HepG2 (cell line): ENCODE measurements around the gene TMC8. TPM values are rescaled to one million over a fixed set of nuclear protein-coding genes. Genes with fewer than 3 reads are reported as not detected.

Experiments used
- DNMT1 ChIP-seq: sonication (generic); formaldehyde crosslinking; IDR thresholded peaks from 2 replicates; pipeline ENCODE4 v1.5.1; 2020; ENCODE audit warnings: mild to moderate bottlenecking, missing genetic modification reagents
- ELF1 ChIP-seq: sonication (generic); formaldehyde crosslinking; IDR thresholded peaks from 2 replicates; pipeline ENCODE4 v1.4.0; 2020; ENCODE audit warnings: missing genetic modification reagents
- GTF2F1 ChIP-seq: fragments of 150-350 bp; IDR thresholded peaks from 2 replicates; pipeline ENCODE4 v1.6.1; 2014; ENCODE audit warnings: low read length
- NR3C1 ChIP-seq: sonication (generic); formaldehyde crosslinking; IDR thresholded peaks from 2 replicates; pipeline ENCODE4 v1.4.0; 2020; ENCODE audit warnings: missing genetic modification reagents
- RCOR2 ChIP-seq: IDR thresholded peaks from 2 replicates; pipeline ENCODE4 v1.6.1; 2016; ENCODE audit warnings: missing biosample characterization, missing genetic modification reagents
- ZBED4 ChIP-seq: sonication (generic); formaldehyde crosslinking; IDR thresholded peaks from 2 replicates; pipeline ENCODE4 v1.4.0; 2020; ENCODE audit warnings: missing genetic modification reagents, borderline replicate concordance
- ZBTB40 ChIP-seq, 2 experiments: fragments of 450-650 bp in 1 of 2; sonication (generic) in 1 of 2; formaldehyde crosslinking in 1 of 2; IDR thresholded peaks; 2 replicates each; pipeline versions ENCODE4 v1.6.1 to v1.8.0; 2016 to 2022; ENCODE audit warnings: antibody characterized with exemption in 1 of 2, mild to moderate bottlenecking in 1 of 2, missing genetic modification reagents in 1 of 2
- ZNF326 ChIP-seq: sonication (generic); formaldehyde crosslinking; IDR thresholded peaks from 2 replicates; pipeline ENCODE4 v1.4.0; 2020; ENCODE audit warnings: missing genetic modification reagents, borderline replicate concordance
- ZNF367 ChIP-seq: sonication (generic); formaldehyde crosslinking; IDR thresholded peaks from 2 replicates; pipeline ENCODE4 v1.4.0; 2020; ENCODE audit warnings: missing genetic modification reagents, borderline replicate concordance
- ZNF460 ChIP-seq: sonication (generic); formaldehyde crosslinking; IDR thresholded peaks from 2 replicates; pipeline ENCODE4 v1.5.1; 2020; ENCODE audit warnings: missing genetic modification reagents, mild to moderate bottlenecking, borderline replicate concordance
- ZNF549 ChIP-seq: sonication (generic); formaldehyde crosslinking; IDR thresholded peaks from 2 replicates; pipeline ENCODE4 v1.5.0; 2020; ENCODE audit warnings: missing genetic modification reagents
- ZNF562 ChIP-seq: sonication (generic); formaldehyde crosslinking; IDR thresholded peaks from 2 replicates; pipeline ENCODE4 v1.8.0; 2022; ENCODE audit warnings: missing genetic modification reagents, borderline replicate concordance
- ZSCAN21 ChIP-seq: sonication (generic); formaldehyde crosslinking; IDR thresholded peaks from 2 replicates; pipeline ENCODE4 v1.8.0; 2022; ENCODE audit warnings: mild to moderate bottlenecking, missing genetic modification reagents, moderate library complexity, borderline replicate concordance
- polyA plus RNA-seq, 8 experiments: library from polyadenylated mRNA; depleted of rRNA in 3 of 8; stranded (reverse) in 7 of 8; unstranded in 1 of 8; fragments of >200 nt; fragmentation: Illumina TruSeq in 4 of 8; extraction: Trizol in 4 of 8; gene quantifications; 2 replicates each; pipeline versions ENCODE4 v1.2.1 to v1.2.3, GENCODE V29; 2011 to 2016; ENCODE audit warnings: low read depth in 4 of 8, missing spikeins in 1 of 8, mixed read lengths in 1 of 8; ENCODE audit not compliant: insufficient read depth in 1 of 8
- total RNA-seq, 5 experiments: library from RNA; depleted of rRNA; stranded (reverse); fragments of >200 nt; fragmentation: Illumina TruSeq; extraction: Trizol; gene quantifications; 2 replicates each; pipeline ENCODE4 v1.2.3, GENCODE V29; 2016; ENCODE audit warnings: low read depth in 1 of 5
- TF ChIP-seq, protein P1 (sequence below): sonication (generic); formaldehyde crosslinking; IDR thresholded peaks from 2 replicates; pipeline ENCODE4 v1.9.0; 2022; ENCODE audit warnings: low read depth, missing genetic modification reagents
- TF ChIP-seq, protein P2 (sequence below): sonication (generic); formaldehyde crosslinking; IDR thresholded peaks from 2 replicates; pipeline ENCODE4 v1.4.0; 2020; ENCODE audit warnings: mild to moderate bottlenecking, missing genetic modification reagents

The TMC8 gene
- total and polyA plus RNA-seq, 2 of the 13 experiments (the other 11 are each of a cell fraction or from before 2014, with no cell fraction given), result 0.53 to 7.8 TPM

DNA sequence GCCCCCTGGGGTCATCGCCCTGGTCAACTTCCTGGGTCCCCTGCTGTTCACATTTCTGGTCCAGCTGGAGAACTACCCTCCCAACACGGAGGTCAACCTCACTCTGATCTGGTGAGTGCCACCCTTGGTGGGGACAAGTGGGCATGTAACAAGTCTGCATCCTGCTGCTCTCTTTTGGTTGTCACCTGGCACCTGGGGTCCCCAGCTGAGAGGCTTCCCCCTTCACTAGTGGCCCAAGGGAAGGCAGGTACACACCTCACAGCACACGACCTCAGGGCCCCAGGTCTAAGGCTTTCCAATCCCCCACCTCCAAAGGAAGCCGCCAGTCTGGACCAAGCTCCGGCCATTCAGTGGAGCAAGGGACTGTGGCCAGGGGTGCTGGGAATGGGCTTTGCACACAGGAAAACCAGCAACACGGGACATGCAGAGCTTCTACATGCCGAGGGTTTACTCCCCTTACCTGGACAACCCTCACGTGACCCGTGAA lies 4.4 kb downstream of the TMC8 start (continued):
- TF ChIP-seq, protein P1, sequence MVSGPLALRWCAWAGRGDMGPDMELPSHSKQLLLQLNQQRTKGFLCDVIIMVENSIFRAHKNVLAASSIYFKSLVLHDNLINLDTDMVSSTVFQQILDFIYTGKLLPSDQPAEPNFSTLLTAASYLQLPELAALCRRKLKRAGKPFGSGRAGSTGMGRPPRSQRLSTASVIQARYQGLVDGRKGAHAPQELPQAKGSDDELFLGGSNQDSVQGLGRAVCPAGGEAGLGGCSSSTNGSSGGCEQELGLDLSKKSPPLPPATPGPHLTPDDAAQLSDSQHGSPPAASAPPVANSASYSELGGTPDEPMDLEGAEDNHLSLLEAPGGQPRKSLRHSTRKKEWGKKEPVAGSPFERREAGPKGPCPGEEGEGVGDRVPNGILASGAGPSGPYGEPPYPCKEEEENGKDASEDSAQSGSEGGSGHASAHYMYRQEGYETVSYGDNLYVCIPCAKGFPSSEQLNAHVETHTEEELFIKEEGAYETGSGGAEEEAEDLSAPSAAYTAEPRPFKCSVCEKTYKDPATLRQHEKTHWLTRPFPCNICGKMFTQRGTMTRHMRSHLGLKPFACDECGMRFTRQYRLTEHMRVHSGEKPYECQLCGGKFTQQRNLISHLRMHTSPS (CRISPR knock-in tag), result 0 out of 2 replicates have a peak, but pooled peaks have one; percentile 17
- TF ChIP-seq ELF1 (CRISPR knock-in tag) (peak; percentile 55; the same call in 1 of the 2 replicates), ZNF326 (CRISPR knock-in tag) (no peak), ZNF562 (CRISPR knock-in tag) (no peak), NR3C1 (CRISPR knock-in tag) (no peak), RCOR2 (CRISPR knock-in tag) (no peak), DNMT1 (CRISPR knock-in tag) (0 out of 2 replicates have a peak, but pooled peaks have one; percentile 20), ZNF367 (CRISPR knock-in tag) (no peak), ZBED4 (no peak), ZSCAN21 (CRISPR knock-in tag) (no peak), ZBTB40 (IDR thresholded peaks at IDR 0.05) (no peak), ZBTB40 (CRISPR knock-in tag; IDR thresholded peaks at IDR 0.05) (no peak), ZNF460 (no peak), ZNF549 (CRISPR knock-in tag) (no peak), GTF2F1 (no peak)
- TF ChIP-seq, protein P2, sequence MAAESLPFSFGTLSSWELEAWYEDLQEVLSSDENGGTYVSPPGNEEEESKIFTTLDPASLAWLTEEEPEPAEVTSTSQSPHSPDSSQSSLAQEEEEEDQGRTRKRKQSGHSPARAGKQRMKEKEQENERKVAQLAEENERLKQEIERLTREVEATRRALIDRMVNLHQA (CRISPR knock-in tag), result no peak
